Measurements from ENCODE around the gene IQSEC3.

- TF ChIP-seq POLR2A (IDR thresholded peaks at IDR 0.05): no peak
- no peak for TF ChIP-seq CTCF (IDR thresholded peaks at IDR 0.05)
Measured at GRCh38 chr12:22530-23201, 43.9 kb upstream of the IQSEC3 start.

All from body of pancreas (tissue), 4 donors.